Caco-2 (cell line): ENCODE results near the gene ETV6. TPM values are rescaled to one million over a fixed set of nuclear protein-coding genes. Genes with fewer than 3 reads are reported as not detected.

Experiments
- BruUV-seq: library from RNA; stranded (reverse); fragments of 400-500 nt; replicated peaks from 2 replicates; lab custom pipeline; 2021; lab: Mats Ljungman, UMichigan
- CTCF ChIA-PET: fragments of 300-600 bp; sonication (Branson Sonifier 250); formaldehyde crosslinking; loops from one replicate; lab custom pipeline; 2022; ENCODE audit warnings: antibody characterized with exemption; lab: Charles Lee
- POLR2A ChIA-PET: fragments of 300-600 bp; sonication (Branson Sonifier 250); formaldehyde crosslinking; loops from one replicate; lab custom pipeline; 2022; ENCODE audit warnings: antibody characterized with exemption; lab: Charles Lee
- DNase-seq, 2 experiments: peaks; one replicate each; pipeline versions ENCODE4 v3.0.0 to v3.0.0-alpha.2; 2020 to 2022
- H3K27me3 ChIP-seq: replicated peaks from 2 replicates; pipeline ENCODE4 v1.6.0; 2011; ENCODE audit warnings: low read length; ENCODE audit not compliant: control insufficient read depth, insufficient read depth
- H3K36me3 ChIP-seq: 2 replicates; pipeline ENCODE4 v1.5.1; 2011; ENCODE audit warnings: low read length; ENCODE audit not compliant: control insufficient read depth, insufficient read depth
- H3K4me1 ChIP-seq: fragments of 250-450 bp; sonication (Bioruptor Pico); 2 replicates; pipeline ENCODE4 v1.5.1; 2020; ENCODE audit warnings: mild to moderate bottlenecking
- H3K4me3 ChIP-seq: 2 replicates; pipeline ENCODE4 v1.5.1; 2011; ENCODE audit warnings: low read depth, mild to moderate bottlenecking, control low read depth, low read length
- H3K9me3 ChIP-seq: fragments of 250-450 bp; sonication (Bioruptor Pico); 2 replicates; pipeline ENCODE4 v1.5.1; 2020; ENCODE audit warnings: mild to moderate bottlenecking, moderate library complexity
- H3K27ac Mint-ChIP-seq: one replicate; pipeline ENCODE4 v1.8.0; 2022; ENCODE audit warnings: mixed read lengths; ENCODE audit not compliant: unreplicated experiment
- H3K27me3 Mint-ChIP-seq: one replicate; pipeline ENCODE4 v1.8.0; 2022; ENCODE audit warnings: mixed read lengths; ENCODE audit not compliant: insufficient read depth, unreplicated experiment
- H3K36me3 Mint-ChIP-seq: one replicate; pipeline ENCODE4 v1.8.0; 2022; ENCODE audit warnings: mild to moderate bottlenecking, mixed read lengths; ENCODE audit not compliant: insufficient read depth, unreplicated experiment
- H3K4me1 Mint-ChIP-seq: one replicate; pipeline ENCODE4 v1.8.0; 2022; ENCODE audit warnings: low read depth, mixed read lengths; ENCODE audit not compliant: unreplicated experiment
- H3K4me3 Mint-ChIP-seq: one replicate; pipeline ENCODE4 v1.8.0; 2022; ENCODE audit warnings: mild to moderate bottlenecking, moderate library complexity, mixed read lengths; ENCODE audit not compliant: unreplicated experiment
- H3K9me3 Mint-ChIP-seq: one replicate; pipeline ENCODE4 v1.8.0; 2022; ENCODE audit warnings: mixed read lengths; ENCODE audit not compliant: unreplicated experiment
- intact Hi-C: fragments of 100-400 bp; cut with micrococcal nuclease; formaldehyde crosslinking; loops from one replicate; pipeline ENCODE4 v1.10.0; 2022; ENCODE audit not compliant: unreplicated experiment
- total RNA-seq: library from RNA; stranded (reverse); gene quantifications from 2 replicates; pipeline ENCODE4 v1.2.3, GENCODE V29; 2022
- TF ChIP-seq, protein P1 (sequence below), 2 experiments: fragments of 200-600 bp in 1 of 2; IDR thresholded peaks; 1 replicate in 1 of 2; 2 replicates in 1 of 2; pipeline versions ENCODE4 v1.5.1 to v1.8.0; 2011 to 2022; ENCODE audit warnings: antibody characterized with exemption in 1 of 2, control low read depth in 1 of 2, inconsistent platforms in 1 of 2, low read depth in 1 of 2, low read length in 1 of 2, mild to moderate bottlenecking in 1 of 2, moderate library complexity in 1 of 2; ENCODE audit not compliant: insufficient read depth in 1 of 2, severe bottlenecking in 1 of 2, unreplicated experiment in 1 of 2

The ETV6 gene
- total RNA-seq, 1 experiment from 2014 or later = 15.6 TPM

DNA sequence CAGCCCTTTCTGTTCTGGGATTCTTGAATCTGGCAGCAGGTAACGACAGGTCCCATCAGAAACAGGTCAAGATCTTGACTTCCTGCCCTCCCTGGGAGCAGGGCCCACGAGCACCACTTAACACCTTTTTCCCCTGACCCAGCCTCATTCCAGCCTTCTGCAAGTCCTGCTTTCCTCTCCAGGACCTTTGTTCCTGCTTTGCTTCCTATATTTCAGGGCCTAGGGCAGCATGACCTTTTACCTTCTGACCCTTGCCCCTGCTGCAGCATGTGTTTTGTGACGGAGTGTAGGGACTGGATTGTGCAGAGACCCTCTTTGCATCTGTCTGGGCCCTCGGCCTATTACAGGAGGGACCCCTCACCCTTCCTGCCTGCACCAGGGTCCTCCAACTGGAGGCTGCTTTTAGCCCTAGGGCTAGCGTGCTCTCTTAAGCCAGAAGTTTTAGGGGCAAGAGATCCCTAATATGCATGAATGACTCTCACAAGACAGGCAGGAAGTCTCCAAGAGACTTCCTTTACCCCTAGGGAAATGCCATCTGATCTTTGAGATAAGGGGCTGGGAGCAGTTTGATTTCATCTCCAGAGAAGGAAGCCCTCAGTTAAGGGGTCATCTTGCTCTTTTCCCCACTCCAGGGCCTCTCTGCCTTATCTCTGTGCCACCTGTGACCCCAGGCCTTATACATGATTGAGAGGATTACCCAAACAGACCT, 211.8 kb downstream of the ETV6 start:
- no peaks in the 10 kb centered on the region for H3K27me3 Mint-ChIP-seq
- H3K9me3 Mint-ChIP-seq = peaks cover 24% of the 10 kb centered on the region
- no TSS peak for BruUV-seq
- intact Hi-C loops = no loop called here
- no peaks in the 10 kb centered on the region for H3K36me3 Mint-ChIP-seq
- TF ChIP-seq, protein P1, sequence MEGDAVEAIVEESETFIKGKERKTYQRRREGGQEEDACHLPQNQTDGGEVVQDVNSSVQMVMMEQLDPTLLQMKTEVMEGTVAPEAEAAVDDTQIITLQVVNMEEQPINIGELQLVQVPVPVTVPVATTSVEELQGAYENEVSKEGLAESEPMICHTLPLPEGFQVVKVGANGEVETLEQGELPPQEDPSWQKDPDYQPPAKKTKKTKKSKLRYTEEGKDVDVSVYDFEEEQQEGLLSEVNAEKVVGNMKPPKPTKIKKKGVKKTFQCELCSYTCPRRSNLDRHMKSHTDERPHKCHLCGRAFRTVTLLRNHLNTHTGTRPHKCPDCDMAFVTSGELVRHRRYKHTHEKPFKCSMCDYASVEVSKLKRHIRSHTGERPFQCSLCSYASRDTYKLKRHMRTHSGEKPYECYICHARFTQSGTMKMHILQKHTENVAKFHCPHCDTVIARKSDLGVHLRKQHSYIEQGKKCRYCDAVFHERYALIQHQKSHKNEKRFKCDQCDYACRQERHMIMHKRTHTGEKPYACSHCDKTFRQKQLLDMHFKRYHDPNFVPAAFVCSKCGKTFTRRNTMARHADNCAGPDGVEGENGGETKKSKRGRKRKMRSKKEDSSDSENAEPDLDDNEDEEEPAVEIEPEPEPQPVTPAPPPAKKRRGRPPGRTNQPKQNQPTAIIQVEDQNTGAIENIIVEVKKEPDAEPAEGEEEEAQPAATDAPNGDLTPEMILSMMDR (IDR thresholded peaks at IDR 0.05; ENCODE audit: insufficient read depth in 1 of 2, low read depth in 1 of 2, low read length in 1 of 2, severe bottlenecking in 1 of 2, unreplicated experiment in 1 of 2) = no peak
- H3K4me3 Mint-ChIP-seq = no peak overlapping the region
- ChIA-PET CTCF (no interaction called here), POLR2A (no interaction called here)
- Histone ChIP-seq H3K4me3 (no peak overlapping the region), H3K36me3 (no peaks in the 10 kb centered on the region), H3K4me1 (peaks cover 9% of the 10 kb centered on the region), H3K27me3 (no peaks in the 10 kb centered on the region), H3K9me3 (peaks cover 8% of the 10 kb centered on the region)
- H3K4me1 Mint-ChIP-seq = peaks cover 16% of the 10 kb centered on the region
- peak in 1 of 2 experiments; percentile 44 for DNase-seq
- peak overlapping the region; percentile 53 for H3K27ac Mint-ChIP-seq

DNA sequence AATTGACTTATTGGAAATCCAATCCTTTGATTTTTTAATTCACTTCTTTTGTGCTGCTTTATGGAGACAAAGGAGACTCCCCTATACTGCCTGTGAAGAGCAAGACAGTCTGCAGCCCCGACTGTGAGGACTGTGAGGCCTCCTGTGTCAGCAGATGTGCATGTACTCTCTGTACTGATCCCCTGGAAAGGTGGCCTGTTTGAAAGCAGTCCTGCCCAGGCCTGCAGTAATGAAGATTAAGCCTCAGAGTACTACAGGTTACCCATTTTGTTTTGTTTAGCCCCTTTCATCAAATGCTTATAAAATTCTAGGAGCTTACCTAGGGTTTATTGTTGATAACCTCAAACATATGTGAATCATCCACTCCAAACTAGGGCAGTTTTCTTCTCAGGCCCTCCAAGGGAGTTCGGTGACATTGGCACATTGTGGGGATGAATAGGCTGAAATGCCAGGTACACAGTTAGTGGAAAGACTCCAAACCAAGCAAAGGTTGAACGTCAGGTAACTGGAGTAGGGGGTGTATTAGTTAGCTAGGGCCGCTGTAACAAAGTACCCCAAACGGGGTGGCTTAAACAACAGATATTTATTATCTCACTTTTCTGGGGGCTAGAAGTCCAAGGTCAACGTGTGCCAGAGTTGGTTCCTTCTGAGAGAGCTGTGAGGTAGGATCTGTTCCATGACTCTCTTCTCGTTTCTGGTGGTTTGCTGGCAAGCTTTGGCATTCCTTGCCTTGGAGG, 212.6 kb downstream of the ETV6 start:
- ChIA-PET CTCF (no interaction called here), POLR2A (no interaction called here)
- no peaks in the 10 kb centered on the region for H3K36me3 ChIP-seq
- Mint-ChIP-seq H3K4me1 (peaks cover 16% of the 10 kb centered on the region), H3K9me3 (peaks cover 31% of the 10 kb centered on the region), H3K36me3 (no peaks in the 10 kb centered on the region), H3K27ac (peak overlapping the region; percentile 53), H3K27me3 (no peaks in the 10 kb centered on the region), H3K4me3 (no peak overlapping the region)
- H3K4me3 ChIP-seq = no peak overlapping the region
- DNase-seq = no peak
- no peaks in the 10 kb centered on the region for H3K27me3 ChIP-seq
- peaks cover 9% of the 10 kb centered on the region for H3K4me1 ChIP-seq
- TF ChIP-seq, protein P1 (IDR thresholded peaks at IDR 0.05; ENCODE audit: insufficient read depth in 1 of 2, low read depth in 1 of 2, low read length in 1 of 2, severe bottlenecking in 1 of 2, unreplicated experiment in 1 of 2) = no peak
- BruUV-seq = no TSS peak
- H3K9me3 ChIP-seq = peaks cover 15% of the 10 kb centered on the region
- intact Hi-C loops = no loop called here

DNA sequence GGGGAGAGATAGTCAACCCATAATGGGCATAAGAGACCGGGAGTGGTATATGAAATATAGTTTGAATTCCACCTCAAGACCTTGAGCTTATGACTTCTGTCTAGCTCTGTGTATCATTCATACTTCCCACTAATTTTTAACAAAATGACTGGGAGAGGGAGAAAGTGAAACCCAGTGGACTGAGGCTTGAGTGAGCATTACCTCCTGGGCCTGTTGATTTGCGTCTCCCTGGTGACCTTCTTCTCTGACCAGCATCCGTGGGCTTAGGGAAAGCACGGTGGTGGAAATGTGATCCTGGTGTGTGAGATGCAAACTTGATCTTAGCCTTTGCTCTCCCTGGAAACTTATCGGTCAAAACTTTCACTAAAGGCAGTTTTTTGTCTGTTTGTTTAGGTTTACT, 213.3 kb downstream of the ETV6 start:
- Histone ChIP-seq H3K4me3 (no peak overlapping the region), H3K4me1 (peaks cover 9% of the 10 kb centered on the region), H3K36me3 (no peaks in the 10 kb centered on the region), H3K9me3 (peaks cover 18% of the 10 kb centered on the region), H3K27me3 (no peaks in the 10 kb centered on the region)
- no peak overlapping the region for H3K27ac Mint-ChIP-seq
- BruUV-seq = no TSS peak
- H3K9me3 Mint-ChIP-seq = peaks cover 38% of the 10 kb centered on the region
- no peaks in the 10 kb centered on the region for H3K27me3 Mint-ChIP-seq
- POLR2A ChIA-PET = no interaction called here
- intact Hi-C loops = no loop called here
- DNase-seq = no peak
- no peaks in the 10 kb centered on the region for H3K36me3 Mint-ChIP-seq
- CTCF ChIA-PET = no interaction called here
- peaks cover 16% of the 10 kb centered on the region for H3K4me1 Mint-ChIP-seq
- TF ChIP-seq, protein P1 (IDR thresholded peaks at IDR 0.05; ENCODE audit: insufficient read depth in 1 of 2, low read depth in 1 of 2, low read length in 1 of 2, severe bottlenecking in 1 of 2, unreplicated experiment in 1 of 2) = no peak
- no peak overlapping the region for H3K4me3 Mint-ChIP-seq
